ENCODE results near the gene GUCY1A2.

The GUCY1A2 gene

DNA sequence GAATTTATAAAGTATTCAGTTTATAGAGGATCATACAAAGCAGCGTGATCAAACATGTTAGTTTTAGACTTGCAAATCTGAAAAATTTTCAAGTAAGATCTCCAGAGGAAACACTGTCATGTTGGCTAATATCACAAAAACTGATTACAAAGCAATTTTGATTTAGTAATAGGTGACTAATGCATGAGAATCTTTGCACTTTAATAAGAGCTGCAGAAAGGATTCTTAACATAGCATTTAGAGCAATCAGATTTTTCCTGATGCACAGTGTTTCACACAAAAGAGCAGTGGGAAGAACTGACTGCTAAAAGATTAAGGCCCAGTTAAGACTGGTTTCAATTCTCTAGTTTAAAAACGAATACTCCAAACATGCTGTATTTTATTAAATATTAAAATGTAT lies 321.2 kb downstream of the GUCY1A2 start:
- Histone ChIP-seq H3K4me3 (ENCODE audit: low read length) (no peak overlapping the region), H3K9ac (ENCODE audit: low read length) (peak overlapping the region; percentile 38), H3K36me3 (ENCODE audit: control insufficient read depth, insufficient read depth, low read length, severe bottlenecking) (no peaks in the 10 kb centered on the region), H3K4me1 (ENCODE audit: control insufficient read depth, insufficient read depth, low read length) (peaks cover 23% of the 10 kb centered on the region), H3K9me3 (ENCODE audit: control insufficient read depth, low read length) (no peaks in the 10 kb centered on the region), H3K27me3 (replicated peaks; ENCODE audit: control insufficient read depth, insufficient read depth, low read length) (no peaks in the 10 kb centered on the region)
- DNase-seq (ENCODE audit: low read depth): peak; percentile 66

DNA sequence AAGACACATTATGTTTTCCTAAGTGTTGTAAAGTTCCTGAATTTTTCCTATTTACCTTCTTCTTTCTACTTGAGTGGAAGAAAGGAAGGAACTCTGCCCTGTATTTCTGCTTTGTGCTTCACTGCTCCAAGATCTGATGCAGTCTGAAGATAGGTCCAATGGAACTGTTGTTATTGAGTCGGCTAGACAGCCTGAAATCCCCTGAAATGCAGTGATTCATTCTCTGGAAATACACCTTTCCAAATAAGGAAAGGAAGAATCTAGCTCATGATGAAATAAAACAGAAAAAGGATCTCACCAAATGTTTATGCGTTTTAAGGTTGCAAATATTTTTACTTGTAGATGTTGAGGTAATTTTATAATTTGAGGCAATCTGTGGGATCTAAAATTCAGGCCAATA lies 322.8 kb downstream of the GUCY1A2 start:
- peaks cover 23% of the 10 kb centered on the region for H3K4me1 ChIP-seq (ENCODE audit: control insufficient read depth, insufficient read depth, low read length)
- DNase-seq (ENCODE audit: low read depth): peak; percentile 81
- no peaks in the 10 kb centered on the region for H3K9me3 ChIP-seq (ENCODE audit: control insufficient read depth, low read length)
- no peaks in the 10 kb centered on the region for H3K27me3 ChIP-seq (replicated peaks; ENCODE audit: control insufficient read depth, insufficient read depth, low read length)
- no peaks in the 10 kb centered on the region for H3K36me3 ChIP-seq (ENCODE audit: control insufficient read depth, insufficient read depth, low read length, severe bottlenecking)
- no peak overlapping the region for H3K9ac ChIP-seq (ENCODE audit: low read length)
- no peak overlapping the region for H3K4me3 ChIP-seq (ENCODE audit: low read length)

DNA sequence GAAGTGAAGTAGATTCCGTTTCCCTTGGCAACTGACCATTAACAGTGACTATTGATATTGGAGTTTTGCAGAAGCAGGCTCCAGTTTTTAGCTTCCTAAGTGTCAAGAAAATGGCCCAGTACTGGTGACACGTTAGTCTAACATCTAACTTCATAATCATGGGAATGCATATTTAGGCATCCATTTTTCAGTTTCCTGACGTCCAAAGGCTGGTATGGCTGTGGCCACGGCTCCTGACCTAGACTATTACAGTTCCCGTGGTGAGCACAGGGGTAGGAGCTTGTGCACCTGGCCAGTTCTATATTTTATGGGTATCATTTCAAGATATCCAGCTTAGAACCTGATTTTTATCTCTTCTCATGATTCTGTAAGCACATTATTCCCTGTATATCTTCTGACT lies 323.8 kb downstream of the GUCY1A2 start:
- Histone ChIP-seq H3K9me3 (ENCODE audit: control insufficient read depth, low read length) (no peaks in the 10 kb centered on the region), H3K27me3 (replicated peaks; ENCODE audit: control insufficient read depth, insufficient read depth, low read length) (no peaks in the 10 kb centered on the region), H3K4me1 (ENCODE audit: control insufficient read depth, insufficient read depth, low read length) (peaks cover 23% of the 10 kb centered on the region), H3K4me3 (ENCODE audit: low read length) (no peak overlapping the region), H3K9ac (ENCODE audit: low read length) (no peak overlapping the region), H3K36me3 (ENCODE audit: control insufficient read depth, insufficient read depth, low read length, severe bottlenecking) (no peaks in the 10 kb centered on the region)
- no peak for DNase-seq (ENCODE audit: low read depth)

DNA sequence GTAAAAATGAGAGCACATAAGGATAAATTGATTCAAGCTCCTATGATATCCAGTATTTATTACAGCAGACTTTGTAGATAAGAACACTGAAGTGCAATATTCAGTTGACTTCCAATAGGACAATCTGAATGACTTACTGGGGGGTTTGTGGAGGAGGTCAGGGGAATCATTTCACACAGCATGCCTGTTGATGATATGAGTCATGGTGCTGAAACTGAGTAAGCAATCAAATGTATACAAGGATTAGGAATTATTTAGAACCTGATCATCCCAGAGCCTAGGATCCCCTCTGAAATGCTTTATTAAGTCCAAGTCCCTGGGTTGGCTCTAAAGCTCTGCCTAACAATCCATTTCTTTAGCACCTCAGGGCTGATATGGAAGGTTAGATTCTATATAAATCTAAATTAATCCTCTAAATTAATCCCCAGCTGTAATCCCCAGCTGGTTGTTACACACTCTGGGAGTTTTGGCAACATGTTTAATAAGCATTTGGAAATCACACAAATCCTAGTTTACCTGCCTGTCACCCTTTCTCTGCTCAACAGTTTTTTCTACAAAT lies 326.4 kb downstream of the GUCY1A2 start:
- Histone ChIP-seq H3K9me3 (ENCODE audit: control insufficient read depth, low read length) (no peaks in the 10 kb centered on the region), H3K4me1 (ENCODE audit: control insufficient read depth, insufficient read depth, low read length) (peaks cover 16% of the 10 kb centered on the region), H3K27me3 (replicated peaks; ENCODE audit: control insufficient read depth, insufficient read depth, low read length) (no peaks in the 10 kb centered on the region), H3K4me3 (ENCODE audit: low read length) (no peak overlapping the region), H3K36me3 (ENCODE audit: control insufficient read depth, insufficient read depth, low read length, severe bottlenecking) (no peaks in the 10 kb centered on the region), H3K9ac (ENCODE audit: low read length) (no peak overlapping the region)
- no peak for DNase-seq (ENCODE audit: low read depth)

DNA sequence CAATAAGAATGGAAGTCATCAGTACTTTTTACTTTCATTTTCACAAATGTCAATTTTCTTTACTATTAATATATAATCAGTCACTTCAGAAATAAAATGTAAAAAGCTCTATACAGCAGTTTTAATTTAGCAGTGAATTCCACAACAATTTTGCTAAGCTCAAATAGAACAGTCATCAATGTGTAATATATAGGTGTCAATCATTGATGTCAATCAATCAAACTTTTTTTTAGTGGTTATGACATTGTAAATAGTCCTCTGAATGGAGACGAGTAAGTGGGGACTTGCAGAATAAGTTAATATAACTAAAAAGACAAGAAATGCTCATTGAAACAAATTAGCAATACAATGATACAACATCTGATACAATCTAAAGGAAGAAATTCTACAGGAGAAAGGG lies 327.4 kb downstream of the GUCY1A2 start:
- H3K4me3 ChIP-seq (ENCODE audit: low read length): no peak overlapping the region
- DNase-seq (ENCODE audit: low read depth): no peak

DNA sequence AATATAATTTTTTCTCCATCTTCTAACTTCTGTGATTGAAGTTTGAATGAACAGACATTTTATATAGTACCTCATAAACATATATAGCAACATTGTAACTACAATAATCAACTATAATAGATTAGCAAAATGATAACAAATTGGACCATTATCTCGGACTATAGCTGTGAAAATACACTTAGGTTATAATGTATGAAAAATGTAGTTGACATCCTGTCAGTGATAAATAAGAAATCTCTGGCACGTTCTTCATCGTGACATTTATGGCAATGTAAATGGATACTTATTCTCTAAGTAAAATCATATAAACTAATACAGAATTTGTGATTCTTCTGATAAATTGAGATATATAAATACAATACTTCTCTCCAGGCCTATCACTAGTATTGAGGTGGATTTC lies 333.3 kb downstream of the GUCY1A2 start:
- Histone ChIP-seq H3K4me3 (ENCODE audit: low read length) (no peak overlapping the region), H3K36me3 (ENCODE audit: control insufficient read depth, insufficient read depth, low read length, severe bottlenecking) (no peaks in the 10 kb centered on the region), H3K27me3 (replicated peaks; ENCODE audit: control insufficient read depth, insufficient read depth, low read length) (no peaks in the 10 kb centered on the region), H3K4me1 (ENCODE audit: control insufficient read depth, insufficient read depth, low read length) (no peaks in the 10 kb centered on the region), H3K9ac (ENCODE audit: low read length) (no peak overlapping the region), H3K9me3 (ENCODE audit: control insufficient read depth, low read length) (no peaks in the 10 kb centered on the region)
- no peak for DNase-seq (ENCODE audit: low read depth)

More for the DNA sequence above, 327.4 kb downstream of the GUCY1A2 start:
- Histone ChIP-seq H3K9ac (ENCODE audit: low read length) (no peak overlapping the region), H3K9me3 (ENCODE audit: control insufficient read depth, low read length) (no peaks in the 10 kb centered on the region), H3K27me3 (replicated peaks; ENCODE audit: control insufficient read depth, insufficient read depth, low read length) (no peaks in the 10 kb centered on the region), H3K36me3 (ENCODE audit: control insufficient read depth, insufficient read depth, low read length, severe bottlenecking) (no peaks in the 10 kb centered on the region), H3K4me1 (ENCODE audit: control insufficient read depth, insufficient read depth, low read length) (peaks cover 9% of the 10 kb centered on the region)

DNA sequence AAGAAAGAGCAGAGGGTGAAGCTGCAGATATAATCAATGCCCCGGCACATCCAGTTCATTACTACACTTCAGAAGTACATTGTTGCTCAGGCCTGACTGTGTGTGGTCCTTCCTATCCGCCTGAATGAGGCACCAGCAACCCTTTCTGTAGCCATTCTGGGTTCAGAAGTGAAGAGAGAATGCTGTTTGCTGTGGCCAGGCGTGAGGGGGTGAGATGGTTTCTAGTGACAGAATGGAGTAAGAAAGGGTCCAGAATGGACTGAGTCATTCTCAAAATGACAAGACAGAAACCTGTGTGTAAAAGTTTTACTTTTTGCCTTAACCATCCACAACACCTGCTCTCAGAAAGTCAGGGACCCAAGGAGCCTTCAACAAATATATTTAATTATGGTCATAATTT lies 334.8 kb downstream of the GUCY1A2 start:
- no peaks in the 10 kb centered on the region for H3K27me3 ChIP-seq (replicated peaks; ENCODE audit: control insufficient read depth, insufficient read depth, low read length)
- no peak for DNase-seq (ENCODE audit: low read depth)
- no peaks in the 10 kb centered on the region for H3K4me1 ChIP-seq (ENCODE audit: control insufficient read depth, insufficient read depth, low read length)
- no peak overlapping the region for H3K9ac ChIP-seq (ENCODE audit: low read length)
- no peaks in the 10 kb centered on the region for H3K9me3 ChIP-seq (ENCODE audit: control insufficient read depth, low read length)
- H3K36me3 ChIP-seq (ENCODE audit: control insufficient read depth, insufficient read depth, low read length, severe bottlenecking): no peaks in the 10 kb centered on the region
- H3K4me3 ChIP-seq (ENCODE audit: low read length): no peak overlapping the region

DNA sequence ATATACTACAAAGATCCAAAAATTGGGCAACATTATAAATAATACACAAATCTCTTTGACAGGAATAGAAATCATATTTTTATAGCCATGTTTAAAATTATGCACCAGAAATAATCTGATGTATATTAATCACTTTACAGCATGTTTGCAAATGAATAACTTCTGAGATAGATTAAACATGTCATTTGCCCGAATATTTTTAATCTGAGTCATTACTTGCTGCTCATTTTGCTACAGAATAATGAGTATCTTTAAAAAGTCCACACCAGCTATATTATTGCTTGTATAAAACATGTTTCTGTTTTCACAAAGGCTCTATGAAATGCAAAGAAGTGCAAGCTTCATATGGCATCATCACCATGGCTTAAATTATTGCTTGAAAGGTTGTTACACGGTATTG lies 336.8 kb downstream of the GUCY1A2 start:
- no peak for DNase-seq (ENCODE audit: low read depth)
- Histone ChIP-seq H3K36me3 (ENCODE audit: control insufficient read depth, insufficient read depth, low read length, severe bottlenecking) (no peaks in the 10 kb centered on the region), H3K9ac (ENCODE audit: low read length) (no peak overlapping the region), H3K4me3 (ENCODE audit: low read length) (no peak overlapping the region), H3K4me1 (ENCODE audit: control insufficient read depth, insufficient read depth, low read length) (no peaks in the 10 kb centered on the region), H3K9me3 (ENCODE audit: control insufficient read depth, low read length) (no peaks in the 10 kb centered on the region), H3K27me3 (replicated peaks; ENCODE audit: control insufficient read depth, insufficient read depth, low read length) (no peaks in the 10 kb centered on the region)

DNA sequence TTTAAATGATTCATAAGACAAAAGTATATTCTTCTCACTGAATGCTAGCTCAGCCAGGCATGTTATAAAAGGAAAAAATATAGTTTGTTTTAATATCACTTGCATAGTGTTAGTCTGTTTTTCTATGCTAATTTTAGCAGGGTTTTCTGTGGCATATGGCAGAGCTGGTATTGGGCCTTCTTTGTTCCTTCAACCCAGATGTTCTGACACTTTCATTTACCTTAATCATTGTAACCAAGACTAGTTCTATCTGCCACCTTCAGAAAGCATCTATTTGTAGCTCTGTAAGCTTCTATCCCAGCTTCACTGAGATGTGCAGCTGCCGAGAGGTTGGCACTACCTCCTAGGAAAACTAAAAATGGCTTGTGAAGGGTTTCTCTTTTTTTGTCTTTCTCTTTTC lies 338.7 kb downstream of the GUCY1A2 start:
- H3K36me3 ChIP-seq (ENCODE audit: control insufficient read depth, insufficient read depth, low read length, severe bottlenecking): no peaks in the 10 kb centered on the region
- DNase-seq (ENCODE audit: low read depth): no peak

DNA sequence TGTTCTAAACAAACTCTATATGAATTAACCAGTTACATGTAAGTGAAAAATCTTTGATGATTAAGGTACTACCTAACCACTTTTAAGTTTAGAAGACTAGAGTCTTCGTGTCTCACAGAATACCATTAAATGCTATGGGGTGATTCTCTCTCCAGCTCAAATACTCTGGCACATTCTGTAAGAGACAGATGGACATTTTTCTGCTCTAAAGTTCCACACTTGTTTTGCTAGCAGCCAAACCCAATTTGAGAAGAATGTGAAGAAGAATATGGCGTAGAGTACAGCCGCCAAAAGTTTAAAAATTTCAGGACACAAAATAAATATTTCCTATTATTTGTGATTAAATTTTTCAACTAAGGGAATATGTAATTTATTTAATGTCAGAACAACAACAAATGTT lies 339.1 kb downstream of the GUCY1A2 start:
- Histone ChIP-seq H3K9me3 (ENCODE audit: control insufficient read depth, low read length) (no peaks in the 10 kb centered on the region), H3K4me3 (ENCODE audit: low read length) (no peak overlapping the region), H3K36me3 (ENCODE audit: control insufficient read depth, insufficient read depth, low read length, severe bottlenecking) (no peaks in the 10 kb centered on the region), H3K27me3 (replicated peaks; ENCODE audit: control insufficient read depth, insufficient read depth, low read length) (no peaks in the 10 kb centered on the region), H3K9ac (ENCODE audit: low read length) (no peak overlapping the region), H3K4me1 (ENCODE audit: control insufficient read depth, insufficient read depth, low read length) (no peaks in the 10 kb centered on the region)
- DNase-seq (ENCODE audit: low read depth): no peak

More for the DNA sequence above, 338.7 kb downstream of the GUCY1A2 start:
- Histone ChIP-seq H3K27me3 (replicated peaks; ENCODE audit: control insufficient read depth, insufficient read depth, low read length) (no peaks in the 10 kb centered on the region), H3K4me1 (ENCODE audit: control insufficient read depth, insufficient read depth, low read length) (no peaks in the 10 kb centered on the region), H3K4me3 (ENCODE audit: low read length) (no peak overlapping the region), H3K9ac (ENCODE audit: low read length) (no peak overlapping the region), H3K9me3 (ENCODE audit: control insufficient read depth, low read length) (no peaks in the 10 kb centered on the region)

DNA sequence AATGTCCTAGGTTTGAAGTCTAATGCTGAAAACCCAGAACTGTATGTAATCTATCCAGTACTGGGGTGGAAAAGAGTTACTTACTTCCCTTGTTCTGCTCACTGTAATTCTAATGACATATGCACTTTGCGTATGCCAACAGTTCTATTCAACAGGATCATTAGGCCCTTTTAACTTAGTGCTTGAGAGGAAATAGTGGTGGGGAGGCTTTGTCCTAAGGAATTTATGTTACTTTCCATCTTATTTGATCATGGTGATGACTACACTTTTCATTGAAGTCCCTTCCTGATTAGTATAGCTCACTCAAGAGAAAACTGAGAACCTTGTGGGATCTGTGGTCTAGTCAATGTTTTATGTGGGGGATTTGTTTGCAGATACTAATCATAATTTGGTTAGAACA lies 348.2 kb downstream of the GUCY1A2 start:
- no peaks in the 10 kb centered on the region for H3K9me3 ChIP-seq (ENCODE audit: control insufficient read depth, low read length)
- H3K36me3 ChIP-seq (ENCODE audit: control insufficient read depth, insufficient read depth, low read length, severe bottlenecking): no peaks in the 10 kb centered on the region
- H3K4me1 ChIP-seq (ENCODE audit: control insufficient read depth, insufficient read depth, low read length): no peaks in the 10 kb centered on the region
- no peak overlapping the region for H3K4me3 ChIP-seq (ENCODE audit: low read length)
- H3K9ac ChIP-seq (ENCODE audit: low read length): no peak overlapping the region
- no peak for DNase-seq (ENCODE audit: low read depth)
- H3K27me3 ChIP-seq (replicated peaks; ENCODE audit: control insufficient read depth, insufficient read depth, low read length): no peaks in the 10 kb centered on the region

DNA sequence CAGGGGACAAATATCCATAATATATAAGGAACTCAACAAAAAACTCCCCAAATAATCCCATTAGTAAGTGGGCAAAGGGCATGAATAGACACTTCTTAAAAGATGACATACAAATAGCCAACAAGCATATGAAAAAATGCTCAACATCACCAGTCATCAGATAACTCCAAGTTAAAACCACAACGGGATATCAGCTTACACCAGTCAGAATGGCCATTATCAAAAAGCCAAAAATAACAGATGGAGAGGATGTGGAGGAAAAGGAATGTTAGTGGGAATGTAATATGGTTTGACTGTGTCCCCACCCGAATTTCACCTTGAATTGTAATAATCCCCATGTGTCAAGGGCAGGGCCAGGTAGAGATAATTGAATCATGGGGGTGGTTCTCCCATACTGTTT lies 350.1 kb downstream of the GUCY1A2 start:
- Histone ChIP-seq H3K36me3 (ENCODE audit: control insufficient read depth, insufficient read depth, low read length, severe bottlenecking) (no peaks in the 10 kb centered on the region), H3K9ac (ENCODE audit: low read length) (no peak overlapping the region), H3K4me3 (ENCODE audit: low read length) (no peak overlapping the region), H3K4me1 (ENCODE audit: control insufficient read depth, insufficient read depth, low read length) (no peaks in the 10 kb centered on the region), H3K9me3 (ENCODE audit: control insufficient read depth, low read length) (no peaks in the 10 kb centered on the region), H3K27me3 (replicated peaks; ENCODE audit: control insufficient read depth, insufficient read depth, low read length) (no peaks in the 10 kb centered on the region)
- DNase-seq (ENCODE audit: low read depth): peak; percentile 57

Data from adipocyte (in vitro differentiated cells).